CD14-positive monocyte (primary cell): Measurements from ENCODE around the gene LY86. TPM values are rescaled to one million over a fixed set of nuclear protein-coding genes. Genes with fewer than 3 reads are reported as not detected.

Experiments
- DNase-seq, 3 donors: peaks; one replicate each; pipeline ENCODE4 v3.0.0-alpha.2; 2011 to 2022
- H2AFZ ChIP-seq: 2 replicates; pipeline ENCODE4 v1.6.0; 2012; ENCODE audit warnings: mild to moderate bottlenecking, low read depth, low read length, inconsistent platforms; ENCODE audit not compliant: insufficient read depth, poor library complexity, severe bottlenecking
- H3K27ac ChIP-seq, 2 donors: 1 replicate in 1 of 2; 2 replicates in 1 of 2; pipeline ENCODE4 v1.5.1; 2012 to 2013; ENCODE audit warnings: low read length in 2 of 2, control low read depth in 1 of 2, inconsistent platforms in 1 of 2, low read depth in 1 of 2, mild to moderate bottlenecking in 1 of 2
- H3K27me3 ChIP-seq, 2 donors: one replicate each; pipeline versions ENCODE4 v1.6.0 to v1.6.1; 2011 to 2013; ENCODE audit warnings: low read length in 2 of 2; ENCODE audit not compliant: control insufficient read depth in 2 of 2, insufficient read depth in 2 of 2
- H3K36me3 ChIP-seq, 2 donors: replicated peaks in 1 of 2; 1 replicate in 1 of 2; 2 replicates in 1 of 2; pipeline versions ENCODE4 v1.5.1 to v1.6.1; 2012 to 2013; ENCODE audit warnings: low read length in 2 of 2, control low read depth in 1 of 2, inconsistent platforms in 1 of 2, mild to moderate bottlenecking in 1 of 2; ENCODE audit not compliant: insufficient read depth in 2 of 2, control insufficient read depth in 1 of 2
- H3K4me1 ChIP-seq, 2 donors: 1 replicate in 1 of 2; 2 replicates in 1 of 2; pipeline versions ENCODE4 v1.5.1 to v1.6.1; 2012 to 2013; ENCODE audit warnings: low read length in 2 of 2, control low read depth in 1 of 2, inconsistent platforms in 1 of 2, mild to moderate bottlenecking in 1 of 2, moderate library complexity in 1 of 2; ENCODE audit not compliant: insufficient read depth in 2 of 2, control insufficient read depth in 1 of 2
- H3K4me2 ChIP-seq: replicated peaks from 2 replicates; pipeline ENCODE3; 2012; ENCODE audit warnings: low read length, moderate library complexity, mild to moderate bottlenecking; ENCODE audit not compliant: poor library complexity, severe bottlenecking; ENCODE audit errors: extremely low read depth
- H3K4me3 ChIP-seq, 3 experiments: fragments of 200-600 bp in 1 of 3; sonication (generic) in 1 of 3; replicated peaks in 1 of 3; 1 replicate in 2 of 3; 2 replicates in 1 of 3; pipeline ENCODE4 v1.5.1; 2011 to 2013; ENCODE audit warnings: low read length in 3 of 3, mild to moderate bottlenecking in 3 of 3, control low read depth in 2 of 3, low read depth in 2 of 3, inconsistent platforms in 1 of 3, moderate library complexity in 1 of 3
- H3K79me2 ChIP-seq: 2 replicates; pipeline ENCODE4 v1.6.0; 2012; ENCODE audit warnings: mild to moderate bottlenecking, control low read depth, inconsistent platforms, low read length, moderate library complexity; ENCODE audit not compliant: insufficient read depth
- H3K9ac ChIP-seq: 2 replicates; pipeline ENCODE4 v1.6.0; 2017; ENCODE audit warnings: low read length, mild to moderate bottlenecking; ENCODE audit not compliant: insufficient read depth, poor library complexity, severe bottlenecking
- H3K9me3 ChIP-seq, 2 donors: replicated peaks in 1 of 2; 1 replicate in 1 of 2; 2 replicates in 1 of 2; pipeline versions ENCODE4 v1.5.1 to v1.6.1; 2012 to 2013; ENCODE audit warnings: low read length in 2 of 2, control low read depth in 1 of 2; ENCODE audit not compliant: control insufficient read depth in 1 of 2, insufficient read depth in 1 of 2
- H4K20me1 ChIP-seq: 2 replicates; pipeline ENCODE4 v1.6.0; 2012; ENCODE audit warnings: mild to moderate bottlenecking, low read length, control low read depth, moderate library complexity; ENCODE audit not compliant: insufficient read depth
- H3K27ac Mint-ChIP-seq, 7 donors: one replicate each; pipeline ENCODE4 v1.8.0; 2020; ENCODE audit warnings: mild to moderate bottlenecking in 7 of 7, mixed read lengths in 7 of 7, moderate library complexity in 6 of 7, inconsistent platforms in 2 of 7
- H3K27me3 Mint-ChIP-seq, 3 donors: one replicate each; pipeline ENCODE4 v1.8.0; 2021 to 2022; ENCODE audit warnings: low read depth in 3 of 3, mild to moderate bottlenecking in 3 of 3, mixed read lengths in 3 of 3, moderate library complexity in 3 of 3, inconsistent platforms in 1 of 3
- H3K36me3 Mint-ChIP-seq, 2 donors: one replicate each; pipeline ENCODE4 v1.8.0; 2020; ENCODE audit warnings: mixed read lengths in 2 of 2, inconsistent platforms in 1 of 2, mild to moderate bottlenecking in 1 of 2
- H3K4me1 Mint-ChIP-seq: one replicate; pipeline ENCODE4 v1.8.0; 2020; ENCODE audit warnings: mild to moderate bottlenecking, mixed read lengths
- H3K4me3 Mint-ChIP-seq, 2 donors: one replicate each; pipeline ENCODE4 v1.8.0; 2020; ENCODE audit warnings: mild to moderate bottlenecking in 2 of 2, mixed read lengths in 2 of 2, moderate library complexity in 1 of 2
- H3K9me3 Mint-ChIP-seq, 7 donors: one replicate each; pipeline ENCODE4 v1.8.0; 2020 to 2022; ENCODE audit warnings: mixed read lengths in 7 of 7, mild to moderate bottlenecking in 6 of 7, moderate library complexity in 6 of 7, inconsistent platforms in 2 of 7
- CTCF ChIP-seq: fragments of 200-600 bp; IDR thresholded peaks from one replicate; pipeline ENCODE4 v1.8.0; 2022; ENCODE audit warnings: antibody characterized with exemption, mild to moderate bottlenecking
- WGBS: methylation state at CpG from one replicate; pipeline ENCODE4 v1.1.5; 2013; ENCODE audit warnings: missing lambda C conversion rate; ENCODE audit not compliant: insufficient coverage; 5-methylcytosine and 5-hydroxymethylcytosine counted together
- intact Hi-C, 2 donors: fragments of 100-400 bp; cut with micrococcal nuclease; formaldehyde crosslinking; loops; one replicate each; pipeline versions ENCODE4 v1.15.0 to v1.15.1; 2023
- polyA plus RNA-seq, 3 donors: library from polyadenylated mRNA; depleted of rRNA in 1 of 3; unstranded in 2 of 3; stranded (reverse) in 1 of 3; fragments of 300-500 nt in 2 of 3; fragments of >200 nt in 1 of 3; fragmentation: Illumina TruSeq in 2 of 3; gene quantifications; 1 replicate in 2 of 3; 2 replicates in 1 of 3; pipeline ENCODE4 v1.2.3, GENCODE V29; 2012 to 2021

Gene LY86
- polyA plus RNA-seq, 3 donors: 166 to 609 (median 454) TPM

GRCh38 chr6:6593867-6594468, 5.4 kb downstream of the LY86 start:
- peaks cover 22% of the 10 kb centered on the region for H4K20me1 ChIP-seq
- Mint-ChIP-seq H3K9me3 (no peaks in the 10 kb centered on the region), H3K27me3 (peaks cover 0 to 1% (median 0%) of the 10 kb centered on the region in 3 donors), H3K4me3 (no peak overlapping the region), H3K27ac (peak overlapping the region; percentile 98 to 100 (median 99)), H3K4me1 (peaks cover 89% of the 10 kb centered on the region), H3K36me3 (peaks cover 30 to 46% of the 10 kb centered on the region in 2 donors)
- peaks cover 5 to 23% of the 10 kb centered on the region in 2 donors for H3K36me3 ChIP-seq
- H3K27me3 ChIP-seq: no peaks in the 10 kb centered on the region
- peak overlapping the region; percentile 82 for H3K4me2 ChIP-seq
- TF ChIP-seq CTCF: no peak
- peak in 1 of 3 donors; percentile 28 for DNase-seq
- peak overlapping the region; percentile 97 to 98 for H3K27ac ChIP-seq
- peaks cover 71 to 83% of the 10 kb centered on the region in 2 donors for H3K4me1 ChIP-seq
- intact Hi-C loops: no loop called here
- no CpG with 5 or more reads among the region's 5 CpGs for WGBS
- H3K9me3 ChIP-seq: no peaks in the 10 kb centered on the region
- H3K4me3 ChIP-seq: no peak overlapping the region
- H3K9ac ChIP-seq: no peak overlapping the region
- H2AFZ ChIP-seq: no peak overlapping the region
- H3K79me2 ChIP-seq: peaks cover 83% of the 10 kb centered on the region

- TF ChIP-seq CTCF: no peak
- Histone ChIP-seq H4K20me1 (peaks cover 32% of the 10 kb centered on the region), H3K27me3 (no peaks in the 10 kb centered on the region), H2AFZ (no peak overlapping the region), H3K4me1 (peaks cover 63 to 73% of the 10 kb centered on the region in 2 donors), H3K27ac (peak overlapping the region in 1 of 2 donors; percentile 98), H3K4me3 (no peak overlapping the region), H3K36me3 (peaks cover 5 to 33% of the 10 kb centered on the region in 2 donors), H3K79me2 (peaks cover 83% of the 10 kb centered on the region), H3K4me2 (no peak overlapping the region), H3K9ac (no peak overlapping the region), H3K9me3 (no peaks in the 10 kb centered on the region)
- no peak for DNase-seq
- H3K9me3 Mint-ChIP-seq: no peaks in the 10 kb centered on the region
- peak overlapping the region in 6 of 7 donors; percentile 37 to 100 (median 80) for H3K27ac Mint-ChIP-seq
- H3K27me3 Mint-ChIP-seq: peaks cover 0 to 1% (median 0%) of the 10 kb centered on the region in 3 donors
- no peak overlapping the region for H3K4me3 Mint-ChIP-seq
- intact Hi-C loops: no loop called here
- peaks cover 89% of the 10 kb centered on the region for H3K4me1 Mint-ChIP-seq
- H3K36me3 Mint-ChIP-seq: peaks cover 35 to 53% of the 10 kb centered on the region in 2 donors
- 97% methylated on average over 3 of the region's 3 CpGs for WGBS
These were observed 6.5 kb downstream of the LY86 start for GRCh38 chr6:6595025-6595424.
